ENCODE measurements around the gene PHOX2A.

DNA sequence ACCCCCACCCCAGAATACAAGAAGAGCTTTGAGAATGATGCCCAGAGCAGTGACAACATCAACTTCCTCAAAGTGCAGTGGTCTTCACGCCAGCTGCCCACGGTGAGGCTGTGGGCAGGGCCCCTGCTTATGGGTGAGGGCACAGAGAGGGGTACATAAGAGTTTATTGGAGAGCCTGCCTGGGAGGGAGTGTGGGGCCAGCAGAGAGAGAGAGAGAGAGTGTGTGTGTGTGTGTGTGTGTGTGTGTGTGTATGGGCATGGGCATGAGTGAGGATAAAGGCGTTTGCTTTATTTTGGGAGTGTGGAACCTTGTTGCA, 9.5 kb downstream of the PHOX2A start:
- TF ChIP-seq, protein P1, sequence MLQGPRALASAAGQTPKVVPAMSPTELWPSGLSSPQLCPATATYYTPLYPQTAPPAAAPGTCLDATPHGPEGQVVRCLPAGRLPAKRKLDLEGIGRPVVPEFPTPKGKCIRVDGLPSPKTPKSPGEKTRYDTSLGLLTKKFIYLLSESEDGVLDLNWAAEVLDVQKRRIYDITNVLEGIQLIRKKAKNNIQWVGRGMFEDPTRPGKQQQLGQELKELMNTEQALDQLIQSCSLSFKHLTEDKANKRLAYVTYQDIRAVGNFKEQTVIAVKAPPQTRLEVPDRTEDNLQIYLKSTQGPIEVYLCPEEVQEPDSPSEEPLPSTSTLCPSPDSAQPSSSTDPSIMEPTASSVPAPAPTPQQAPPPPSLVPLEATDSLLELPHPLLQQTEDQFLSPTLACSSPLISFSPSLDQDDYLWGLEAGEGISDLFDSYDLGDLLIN (CRISPR knock-in tag; IDR thresholded peaks at IDR 0.05; ENCODE audit: borderline replicate concordance) = no peak
- no peak for TF ChIP-seq IRF2 (CRISPR knock-in tag; IDR thresholded peaks at IDR 0.05)
- TF ChIP-seq CEBPB (IDR thresholded peaks at IDR 0.05; ENCODE audit: borderline replicate concordance, low read depth, low read length) = no peak
- TF ChIP-seq KLF15 (CRISPR knock-in tag; IDR thresholded peaks at IDR 0.05; ENCODE audit: borderline replicate concordance) = no peak
- TF ChIP-seq, protein P2, sequence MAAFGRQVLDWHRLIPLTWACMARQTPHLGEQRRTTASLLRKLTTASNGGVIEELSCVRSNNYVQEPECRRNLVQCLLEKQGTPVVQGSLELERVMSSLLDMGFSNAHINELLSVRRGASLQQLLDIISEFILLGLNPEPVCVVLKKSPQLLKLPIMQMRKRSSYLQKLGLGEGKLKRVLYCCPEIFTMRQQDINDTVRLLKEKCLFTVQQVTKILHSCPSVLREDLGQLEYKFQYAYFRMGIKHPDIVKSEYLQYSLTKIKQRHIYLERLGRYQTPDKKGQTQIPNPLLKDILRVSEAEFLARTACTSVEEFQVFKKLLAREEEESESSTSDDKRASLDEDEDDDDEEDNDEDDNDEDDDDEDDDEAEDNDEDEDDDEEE (CRISPR knock-in tag; IDR thresholded peaks at IDR 0.05) = no peak
- TF ChIP-seq, protein P3, sequence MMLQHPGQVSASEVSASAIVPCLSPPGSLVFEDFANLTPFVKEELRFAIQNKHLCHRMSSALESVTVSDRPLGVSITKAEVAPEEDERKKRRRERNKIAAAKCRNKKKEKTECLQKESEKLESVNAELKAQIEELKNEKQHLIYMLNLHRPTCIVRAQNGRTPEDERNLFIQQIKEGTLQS (CRISPR knock-in tag; IDR thresholded peaks at IDR 0.05) = no peak
- no peak for TF ChIP-seq ZNF138 (CRISPR knock-in tag; IDR thresholded peaks at IDR 0.05; ENCODE audit: low read depth)
- TF ChIP-seq, protein P4, sequence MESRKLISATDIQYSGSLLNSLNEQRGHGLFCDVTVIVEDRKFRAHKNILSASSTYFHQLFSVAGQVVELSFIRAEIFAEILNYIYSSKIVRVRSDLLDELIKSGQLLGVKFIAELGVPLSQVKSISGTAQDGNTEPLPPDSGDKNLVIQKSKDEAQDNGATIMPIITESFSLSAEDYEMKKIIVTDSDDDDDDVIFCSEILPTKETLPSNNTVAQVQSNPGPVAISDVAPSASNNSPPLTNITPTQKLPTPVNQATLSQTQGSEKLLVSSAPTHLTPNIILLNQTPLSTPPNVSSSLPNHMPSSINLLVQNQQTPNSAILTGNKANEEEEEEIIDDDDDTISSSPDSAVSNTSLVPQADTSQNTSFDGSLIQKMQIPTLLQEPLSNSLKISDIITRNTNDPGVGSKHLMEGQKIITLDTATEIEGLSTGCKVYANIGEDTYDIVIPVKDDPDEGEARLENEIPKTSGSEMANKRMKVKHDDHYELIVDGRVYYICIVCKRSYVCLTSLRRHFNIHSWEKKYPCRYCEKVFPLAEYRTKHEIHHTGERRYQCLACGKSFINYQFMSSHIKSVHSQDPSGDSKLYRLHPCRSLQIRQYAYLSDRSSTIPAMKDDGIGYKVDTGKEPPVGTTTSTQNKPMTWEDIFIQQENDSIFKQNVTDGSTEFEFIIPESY (CRISPR knock-in tag; IDR thresholded peaks at IDR 0.05) = no peak
- TF ChIP-seq ZNF121 (CRISPR knock-in tag; IDR thresholded peaks at IDR 0.05) = no peak
- TF ChIP-seq EZH2 (conservative IDR thresholded peaks at IDR 0.05; ENCODE audit: low read depth, low read length) = no peak
- TF ChIP-seq RNF2 (conservative IDR thresholded peaks at IDR 0.05; ENCODE audit: low read depth) = no peak
- no peak for TF ChIP-seq EP300 (IDR thresholded peaks at IDR 0.05; ENCODE audit: low read depth in 2 of 2, low read length in 2 of 2)
- no peak for TF ChIP-seq EP300 (CRISPR knock-in tag; IDR thresholded peaks at IDR 0.05; ENCODE audit: borderline replicate concordance)
- no peak for TF ChIP-seq HNRNPH1 (optimal IDR thresholded peaks at IDR 0.05; ENCODE audit: low read depth, low read length)
- TF ChIP-seq SMAD1 (CRISPR knock-in tag; IDR thresholded peaks at IDR 0.05; ENCODE audit: borderline replicate concordance, low read depth) = no peak
